A673 (cell line): ENCODE data around the gene DIP2A. TPM values are rescaled to one million over a fixed set of nuclear protein-coding genes. Genes with fewer than 3 reads are reported as not detected.

ENCODE experiments used
- BruUV-seq: library from RNA; stranded (reverse); fragments of 400-500 nt; replicated peaks from 2 replicates; lab custom pipeline; 2021; lab: Mats Ljungman, UMichigan
- CTCF ChIA-PET: fragments of 300-600 bp; sonication (Branson Sonifier 250); formaldehyde crosslinking; loops from one replicate; lab custom pipeline; 2022; ENCODE audit warnings: antibody characterized with exemption; lab: Charles Lee
- POLR2A ChIA-PET: fragments of 300-600 bp; sonication (Branson Sonifier 250); formaldehyde crosslinking; loops from one replicate; lab custom pipeline; 2022; ENCODE audit warnings: antibody characterized with exemption; ENCODE audit not compliant: low non-redundant PET; lab: Charles Lee
- DNase-seq: peaks from one replicate; pipeline ENCODE4 v3.0.0-alpha.2; 2015; ENCODE audit warnings: low spot score
- H3K27ac ChIP-seq: fragments of 200-600 bp; sonication (generic); 2 replicates; pipeline ENCODE4 v1.5.1; 2016; ENCODE audit warnings: mixed run types, low read depth, mild to moderate bottlenecking, mixed read lengths, antibody characterized with exemption, low read length; ENCODE audit not compliant: poor library complexity, severe bottlenecking
- H3K27me3 ChIP-seq: fragments of 200-600 bp; sonication (generic); replicated peaks from 2 replicates; pipeline ENCODE4 v1.6.1; 2017; ENCODE audit warnings: mixed run types, low read depth, mild to moderate bottlenecking, mixed read lengths, antibody characterized with exemption, low read length; ENCODE audit not compliant: insufficient read depth, poor library complexity
- H3K36me3 ChIP-seq: fragments of 200-600 bp; sonication (generic); 2 replicates; pipeline ENCODE4 v1.6.1; 2016; ENCODE audit warnings: mixed run types, mild to moderate bottlenecking, mixed read lengths, antibody characterized with exemption, low read length; ENCODE audit not compliant: insufficient read depth, poor library complexity, severe bottlenecking
- H3K4me1 ChIP-seq: fragments of 200-600 bp; sonication (generic); 2 replicates; pipeline ENCODE4 v1.6.1; 2017; ENCODE audit warnings: mixed run types, mild to moderate bottlenecking, mixed read lengths, antibody characterized with exemption, low read length; ENCODE audit not compliant: insufficient read depth, poor library complexity, severe bottlenecking
- H3K4me3 ChIP-seq: fragments of 200-600 bp; sonication (generic); 2 replicates; pipeline ENCODE4 v1.5.1; 2016; ENCODE audit warnings: low read depth, mixed run types, mild to moderate bottlenecking, mixed read lengths, low read length; ENCODE audit not compliant: poor library complexity, severe bottlenecking
- H3K9me3 ChIP-seq: fragments of 200-600 bp; sonication (generic); 2 replicates; pipeline ENCODE4 v1.6.1; 2016; ENCODE audit warnings: mixed run types, low read depth, mild to moderate bottlenecking, mixed read lengths, antibody characterized with exemption, low read length; ENCODE audit not compliant: poor library complexity, severe bottlenecking
- CTCF ChIP-seq: fragments of 300-800, 200-600 bp; sonication (generic); conservative IDR thresholded peaks from 2 replicates; pipeline ENCODE4 v1.5.1; 2017; ENCODE audit warnings: low read depth, mild to moderate bottlenecking, antibody characterized with exemption, low read length, moderate library complexity, mixed read lengths
- EZH2 ChIP-seq: fragments of 200-600 bp; sonication (generic); IDR thresholded peaks from 2 replicates; pipeline ENCODE4 v1.6.1; 2017; ENCODE audit warnings: borderline replicate concordance, low read depth, mild to moderate bottlenecking, mixed read lengths, antibody characterized with exemption, low read length; ENCODE audit not compliant: poor library complexity, severe bottlenecking
- intact Hi-C: fragments of 100-400 bp; cut with micrococcal nuclease; formaldehyde crosslinking; loops from one replicate; pipeline ENCODE4 v1.10.0; 2022; ENCODE audit not compliant: unreplicated experiment
- total RNA-seq: library from RNA; stranded (reverse); gene quantifications from 2 replicates; pipeline ENCODE4 v1.2.3, GENCODE V29; 2021

The DIP2A gene
- total RNA-seq, 1 experiment from 2014 or later: 37.3 TPM

- Histone ChIP-seq H3K36me3 (peaks cover 18% of the 10 kb centered on the region), H3K27ac (no peak overlapping the region), H3K27me3 (no peaks in the 10 kb centered on the region), H3K4me3 (no peak overlapping the region), H3K4me1 (no peaks in the 10 kb centered on the region), H3K9me3 (no peaks in the 10 kb centered on the region)
- no TSS peak for BruUV-seq
- no peak for TF ChIP-seq EZH2
- no peak for TF ChIP-seq CTCF
- ChIA-PET POLR2A (no interaction called here), CTCF (no interaction called here)
- intact Hi-C loops: no loop called here
- no peak for DNase-seq
Observed at GRCh38 chr21:46562472-46562871, 103.8 kb downstream of the DIP2A start.

GRCh38 chr21:46562964-46563607 lies 104.4 kb downstream of the DIP2A start:
- BruUV-seq: no TSS peak
- H3K9me3 ChIP-seq: no peaks in the 10 kb centered on the region
- intact Hi-C loops: no loop called here
- CTCF ChIA-PET: no interaction called here
- peaks cover 23% of the 10 kb centered on the region for H3K36me3 ChIP-seq
- no peaks in the 10 kb centered on the region for H3K27me3 ChIP-seq
- DNase-seq: no peak
- POLR2A ChIA-PET: no interaction called here
- no peak overlapping the region for H3K27ac ChIP-seq
- H3K4me3 ChIP-seq: no peak overlapping the region
- no peaks in the 10 kb centered on the region for H3K4me1 ChIP-seq
- TF ChIP-seq CTCF: no peak
- no peak for TF ChIP-seq EZH2

- no peaks in the 10 kb centered on the region for H3K4me1 ChIP-seq
- BruUV-seq: no TSS peak
- ChIA-PET POLR2A (no interaction called here), CTCF (no interaction called here)
- H3K27ac ChIP-seq: no peak overlapping the region
- H3K27me3 ChIP-seq: no peaks in the 10 kb centered on the region
- peak; percentile 19 for DNase-seq
- intact Hi-C loops: no loop called here
- TF ChIP-seq EZH2 (no peak), CTCF (no peak)
- no peaks in the 10 kb centered on the region for H3K9me3 ChIP-seq
- H3K36me3 ChIP-seq: peaks cover 18% of the 10 kb centered on the region
- no peak overlapping the region for H3K4me3 ChIP-seq
Observed at GRCh38 chr21:46564391-46564790, 105.7 kb downstream of the DIP2A start.
